GM21360 (cell line): ENCODE data around the gene GTSE1.

Source experiments
- ATAC-seq: cut with Tn5 transposase; IDR thresholded peaks from one replicate; pipeline ENCODE4 v1.9.1; 2021; ENCODE audit warnings: mild to moderate bottlenecking, moderate library complexity; ENCODE audit not compliant: unreplicated experiment

GTSE1 gene

DNA sequence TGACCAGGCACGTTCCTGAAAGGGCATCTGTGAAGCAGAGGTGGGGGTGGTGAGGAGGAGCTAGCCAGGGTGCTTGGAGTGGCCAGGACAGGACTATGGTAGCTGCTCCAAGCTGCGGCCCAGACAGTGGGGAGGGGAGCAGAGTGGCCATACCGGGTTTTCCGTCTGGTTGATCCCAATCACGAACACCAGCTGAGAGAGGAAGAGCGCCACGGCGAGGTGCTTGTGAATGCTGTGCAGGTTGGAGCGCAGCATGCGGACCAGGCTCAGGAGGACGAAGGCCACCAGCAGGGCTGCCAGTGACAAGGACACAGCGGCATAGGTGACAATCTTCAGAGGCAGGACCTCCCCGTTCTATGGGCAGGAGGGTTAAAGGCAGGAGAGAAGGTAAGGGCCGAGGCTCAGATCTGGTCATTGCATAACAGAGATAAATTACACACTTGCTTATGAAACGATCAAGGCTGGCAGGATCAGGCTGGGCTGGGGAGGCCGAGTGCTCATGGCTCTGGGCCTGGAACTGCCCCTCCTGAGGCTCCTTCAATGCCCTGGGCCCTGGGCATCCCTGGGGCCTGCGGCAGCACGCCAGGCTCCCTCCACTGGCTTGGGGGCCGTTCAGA, 80.3 kb downstream of the GTSE1 start:
- ATAC-seq: no peak

DNA sequence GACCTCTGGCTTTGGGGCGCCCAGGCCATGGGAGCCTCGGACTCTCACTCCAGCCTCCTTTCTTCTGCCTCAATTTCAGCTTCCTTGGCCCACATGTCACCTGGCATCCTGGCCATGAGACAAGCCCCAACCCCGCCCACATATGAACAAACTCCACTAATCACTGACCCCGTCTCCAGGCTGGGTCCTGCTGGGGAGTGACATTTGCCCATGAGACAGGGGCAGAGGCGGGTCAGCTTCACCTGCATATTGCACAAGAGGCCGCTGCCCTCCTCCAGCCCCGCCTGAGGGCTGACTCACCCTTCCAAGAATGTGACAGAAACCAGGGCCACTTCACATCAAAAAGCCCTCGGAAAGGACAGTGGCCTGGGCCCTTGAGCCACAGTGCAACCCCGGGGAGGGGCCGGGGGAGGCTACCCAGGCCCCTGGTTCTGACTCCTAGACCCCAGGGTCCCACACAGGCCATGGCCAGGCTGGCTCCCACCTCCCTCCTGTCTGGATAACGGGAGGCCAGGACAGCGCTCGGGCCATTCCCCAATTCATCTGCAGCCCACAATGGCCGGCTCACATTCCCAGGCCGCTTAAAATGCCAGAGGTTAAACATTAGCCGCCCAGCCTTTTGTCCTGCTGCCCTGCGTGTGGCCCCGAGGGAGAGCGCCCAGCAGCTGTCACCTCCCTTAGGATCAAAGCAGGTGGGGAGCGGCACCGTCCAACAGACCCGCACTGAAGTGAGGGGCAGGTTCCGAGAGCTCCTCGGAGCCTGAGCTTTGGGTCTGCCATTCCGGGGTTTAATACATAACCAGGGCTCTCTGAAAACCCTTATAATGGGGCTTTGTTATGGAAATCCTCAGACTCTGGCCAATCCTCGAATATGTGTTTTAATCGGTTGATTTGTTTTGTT, 81.1 kb downstream of the GTSE1 start:
- ATAC-seq: no peak

GRCh38 chr22:46378426-46379065, 81.9 kb downstream of the GTSE1 start:
- ATAC-seq: no peak

DNA sequence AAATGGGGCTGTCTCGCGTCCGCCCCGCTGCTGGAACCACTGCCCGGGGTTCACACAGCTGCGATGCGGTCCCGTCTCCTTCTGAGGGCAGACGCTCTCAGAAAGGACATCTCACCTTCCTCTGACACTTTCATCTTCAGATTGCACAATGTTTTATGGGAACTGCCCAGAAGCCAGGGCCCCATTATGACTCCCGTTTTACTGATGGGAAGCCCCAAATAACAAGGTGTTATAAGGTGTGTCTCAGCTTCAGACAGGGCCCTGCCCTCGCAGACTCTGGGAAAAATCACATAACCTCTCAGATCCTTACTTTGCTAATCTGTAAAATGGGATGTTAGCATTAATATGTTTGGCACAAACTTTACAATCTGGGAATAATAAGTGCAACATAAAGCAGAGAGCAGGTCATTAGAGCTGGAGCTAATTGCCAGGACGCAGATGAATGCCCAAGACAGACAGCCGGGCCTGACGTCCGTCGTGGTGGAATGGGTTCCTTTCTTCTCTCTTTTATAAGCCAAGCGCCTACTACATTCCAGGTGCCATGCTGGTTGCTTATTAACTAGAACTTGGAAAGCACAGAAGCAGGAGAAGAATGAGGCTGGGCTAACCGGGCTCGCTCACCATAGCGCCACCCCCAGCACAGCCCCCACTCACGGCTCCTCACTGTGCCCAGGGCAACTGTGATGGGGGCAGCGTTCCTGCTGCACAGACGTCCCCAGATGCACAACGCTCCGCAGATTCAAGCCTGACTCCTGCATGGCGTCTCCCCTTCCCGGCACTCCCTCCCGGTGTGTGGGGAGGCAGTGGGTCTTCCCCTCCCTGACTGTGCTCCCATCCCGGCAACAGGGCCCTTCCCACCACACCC, 82.6 kb downstream of the GTSE1 start:
- ATAC-seq: no peak

DNA sequence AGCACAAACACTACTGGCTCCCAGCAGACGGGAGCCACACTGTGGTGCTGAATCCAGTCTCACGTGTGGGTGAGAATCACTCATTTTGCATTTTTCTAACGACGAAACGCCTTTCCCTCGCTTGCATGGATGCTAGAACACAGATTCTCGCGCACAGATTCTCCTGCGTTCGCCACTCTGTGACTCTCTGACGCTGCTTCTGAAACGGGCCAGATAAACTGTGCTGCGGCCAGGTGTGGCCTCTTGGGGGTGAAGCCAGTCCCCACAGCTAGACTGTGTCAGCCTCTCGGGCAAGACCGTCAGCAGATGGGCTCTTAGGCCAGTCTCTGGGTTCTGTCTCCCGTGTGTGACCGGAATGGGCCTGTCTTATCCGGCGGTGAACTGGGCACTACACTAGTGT, 83.4 kb downstream of the GTSE1 start:
- ATAC-seq: no peak
